SK-N-MC (cell line): ENCODE results near the gene POLR2J.

Experiments
- DNase-seq: peaks from one replicate; pipeline ENCODE4 v3.0.0-alpha.2; 2011; ENCODE audit warnings: low read depth, low spot score
- H3K27ac ChIP-seq: fragments of 200-600 bp; sonication (generic); 2 replicates; pipeline ENCODE4 v1.5.1; 2016; ENCODE audit warnings: mixed run types
- H3K36me3 ChIP-seq: fragments of 200-600 bp; sonication (generic); 2 replicates; pipeline ENCODE4 v1.6.1; 2017; ENCODE audit warnings: antibody characterized with exemption, low read length, mixed read lengths; ENCODE audit not compliant: insufficient read depth
- H3K4me3 ChIP-seq: fragments of 200-600 bp; sonication (generic); 2 replicates; pipeline ENCODE4 v1.5.1; 2016
- H3K9ac ChIP-seq: fragments of 200-600 bp; sonication (generic); 2 replicates; pipeline ENCODE4 v1.8.0; 2017; ENCODE audit warnings: mixed run types, mixed read lengths; ENCODE audit not compliant: insufficient read length
- H3K9me3 ChIP-seq: fragments of 200-600 bp; sonication (generic); 2 replicates; pipeline ENCODE4 v1.6.1; 2017; ENCODE audit warnings: low read depth, mild to moderate bottlenecking, antibody characterized with exemption, low read length, moderate library complexity, mixed read lengths
- EZH2 ChIP-seq: fragments of 200-600 bp; sonication (generic); IDR thresholded peaks from one replicate; pipeline ENCODE4 v1.6.1; 2017; ENCODE audit warnings: antibody characterized with exemption
- FOXP2 ChIP-seq: optimal IDR thresholded peaks from 2 replicates; pipeline ENCODE3; 2011; ENCODE audit warnings: mild to moderate bottlenecking, moderate library complexity; ENCODE audit not compliant: insufficient read depth; ENCODE audit errors: extremely low read length, control extremely low read depth
- POLR2AphosphoS5 ChIP-seq: IDR thresholded peaks from 2 replicates; pipeline ENCODE4 v1.6.1; 2012; ENCODE audit warnings: mild to moderate bottlenecking, low read depth, low read length, borderline replicate concordance

The POLR2J gene

GRCh38 chr7:102433219-102434038 lies 45.3 kb downstream of the POLR2J start, which contains the start of gene ORAI2:
ORAI2 (plus strand) TSS chr7:102433575; CDS start chr7:102438957, 5,382 bp downstream.
- Histone ChIP-seq H3K4me3 (peak within 1 kb of the TSS; percentile 75), H3K9ac (peak within 1 kb of the TSS; percentile 71), H3K9me3 (no peaks in the 10 kb centered on the region), H3K36me3 (no peaks in the 10 kb centered on the region), H3K27ac (peak within 1 kb of the TSS; percentile 91)
- no peak for DNase-seq
- no peak for TF ChIP-seq EZH2
- TF ChIP-seq FOXP2: no peak
- no peak for TF ChIP-seq POLR2AphosphoS5

GRCh38 chr7:102432442-102433218 lies 46.1 kb downstream of the POLR2J start:
- peak overlapping the region; percentile 91 for H3K27ac ChIP-seq
- TF ChIP-seq POLR2AphosphoS5 (no peak; the same call in 1 of the 2 replicates), EZH2 (no peak), FOXP2 (no peak)
- H3K9me3 ChIP-seq: no peaks in the 10 kb centered on the region
- DNase-seq: no peak
- no peaks in the 10 kb centered on the region for H3K36me3 ChIP-seq
- peak overlapping the region; percentile 75 for H3K4me3 ChIP-seq
- H3K9ac ChIP-seq: peak overlapping the region; percentile 64

- Histone ChIP-seq H3K9ac (peak overlapping the region; percentile 34), H3K36me3 (peaks cover 4% of the 10 kb centered on the region; the same call in 1 of the 2 replicates), H3K27ac (peak overlapping the region; percentile 91), H3K9me3 (no peaks in the 10 kb centered on the region), H3K4me3 (peak overlapping the region; percentile 70)
- no peak for DNase-seq
- TF ChIP-seq EZH2 (no peak), POLR2AphosphoS5 (no peak), FOXP2 (no peak)
Measured at GRCh38 chr7:102431617-102432298, 47.0 kb downstream of the POLR2J start.

- Histone ChIP-seq H3K4me3 (no peak overlapping the region), H3K9me3 (no peaks in the 10 kb centered on the region), H3K27ac (0 out of 2 replicates have a peak overlapping the region, but pooled peaks have one; percentile 13), H3K9ac (no peak overlapping the region), H3K36me3 (peaks cover 21% of the 10 kb centered on the region; the same call in 1 of the 2 replicates)
- DNase-seq: no peak
- TF ChIP-seq EZH2 (no peak), POLR2AphosphoS5 (no peak), FOXP2 (no peak)
Measured at GRCh38 chr7:102429141-102429899, 49.4 kb downstream of the POLR2J start.

- peaks cover 27% of the 10 kb centered on the region; the same call in 1 of the 2 replicates for H3K36me3 ChIP-seq
- H3K9ac ChIP-seq: no peak overlapping the region
- H3K27ac ChIP-seq: no peak overlapping the region
- DNase-seq: no peak
- no peaks in the 10 kb centered on the region for H3K9me3 ChIP-seq
- no peak for TF ChIP-seq POLR2AphosphoS5
- no peak overlapping the region for H3K4me3 ChIP-seq
Measured at GRCh38 chr7:102427019-102427405, 51.7 kb downstream of the POLR2J start.

GRCh38 chr7:102426268-102427018 lies 52.3 kb downstream of the POLR2J start:
- no peak overlapping the region for H3K9ac ChIP-seq
- no peak for DNase-seq
- H3K9me3 ChIP-seq: no peaks in the 10 kb centered on the region
- TF ChIP-seq EZH2: no peak
- no peak overlapping the region for H3K4me3 ChIP-seq
- no peak overlapping the region for H3K27ac ChIP-seq
- H3K36me3 ChIP-seq: peaks cover 27% of the 10 kb centered on the region; the same call in 1 of the 2 replicates

- no peak for TF ChIP-seq FOXP2
- no peak for TF ChIP-seq EZH2
- TF ChIP-seq POLR2AphosphoS5: no peak
- H3K36me3 ChIP-seq: peaks cover 30% of the 10 kb centered on the region; the same call in 1 of the 2 replicates
- H3K9ac ChIP-seq: no peak overlapping the region
- H3K9me3 ChIP-seq: no peaks in the 10 kb centered on the region
- DNase-seq: no peak
- no peak overlapping the region for H3K27ac ChIP-seq
- H3K4me3 ChIP-seq: no peak overlapping the region
Measured at GRCh38 chr7:102425639-102426267, 53.0 kb downstream of the POLR2J start.
